ENCODE data around the gene ATAD3A.
"Not testable (repeated sequence)": the region's sequence is repeated elsewhere in the genome, so short reads cannot be mapped to it uniquely, and the experiment has no call there.

ATAD3A gene

DNA sequence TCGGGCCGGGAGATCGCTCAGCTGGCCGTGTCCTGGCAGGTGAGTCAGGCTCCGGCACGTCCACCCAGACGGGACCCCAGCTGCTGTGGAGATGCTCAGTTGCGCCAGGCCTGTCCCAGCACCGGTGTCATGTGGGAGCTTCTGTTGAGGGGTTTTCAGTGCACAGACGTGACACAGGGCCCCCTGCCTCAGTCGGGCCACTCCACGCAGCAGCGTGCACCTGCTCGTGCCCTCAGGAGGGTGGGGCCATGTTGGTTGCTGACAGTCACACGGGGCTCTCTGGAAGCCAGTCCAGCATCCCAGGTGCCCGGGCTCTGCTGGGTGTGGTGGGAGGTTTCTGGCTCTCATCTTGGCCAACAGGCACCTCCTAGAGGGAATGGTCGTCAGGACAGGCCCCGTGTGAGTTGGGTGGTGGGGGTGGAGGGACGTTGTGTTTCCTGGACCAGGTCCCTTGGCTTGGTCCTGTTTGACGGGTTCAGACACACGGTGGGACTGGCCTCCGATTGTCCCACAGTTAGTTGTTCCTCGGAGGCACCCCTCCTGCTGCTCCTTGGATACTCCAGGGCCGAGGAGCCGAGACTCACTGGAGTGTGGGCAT is 21.2 kb upstream of the ATAD3A start:
- Mint-ChIP-seq H3K27ac (no peak overlapping the region), H3K9me3 (peaks cover 13% of the 10 kb centered on the region), H3K27me3 (ENCODE audit: low read depth) (no peaks in the 10 kb centered on the region), H3K36me3 (ENCODE audit: low read depth) (peaks cover 62% of the 10 kb centered on the region), H3K4me3 (no peak overlapping the region), H3K4me1 (no peaks in the 10 kb centered on the region)
- TF ChIP-seq CTCF (IDR thresholded peaks at IDR 0.05; ENCODE audit: unreplicated experiment in 3 of 3) = no peak

DNA sequence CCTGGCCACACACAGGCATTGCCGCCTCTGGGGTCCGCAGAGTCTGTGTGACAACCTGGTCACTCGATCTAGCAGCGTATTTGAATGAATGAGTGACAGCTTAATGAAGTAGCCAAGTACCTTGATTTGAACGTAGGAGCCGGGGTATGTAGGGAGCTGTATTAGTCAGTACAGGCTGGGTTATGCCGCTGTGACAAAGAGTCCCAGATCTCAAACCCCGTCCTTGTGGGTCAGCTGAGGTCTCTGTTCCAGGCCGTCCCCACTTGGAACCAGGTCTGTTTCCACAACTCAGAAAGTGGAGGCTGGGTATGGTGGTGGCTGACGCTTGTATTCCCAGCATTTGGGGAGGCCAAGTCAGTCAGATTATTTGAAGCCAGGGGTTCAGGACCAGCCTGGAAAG is 20.4 kb upstream of the ATAD3A start:
- H3K9me3 Mint-ChIP-seq = peaks cover 13% of the 10 kb centered on the region
- no peaks in the 10 kb centered on the region for H3K27me3 Mint-ChIP-seq (ENCODE audit: low read depth)
- H3K27ac Mint-ChIP-seq = no peak overlapping the region
- no peak overlapping the region for H3K4me3 Mint-ChIP-seq
- H3K4me1 Mint-ChIP-seq = no peaks in the 10 kb centered on the region
- peaks cover 62% of the 10 kb centered on the region for H3K36me3 Mint-ChIP-seq (ENCODE audit: low read depth)
- TF ChIP-seq CTCF (IDR thresholded peaks at IDR 0.05; ENCODE audit: unreplicated experiment in 3 of 3) = no peak

GRCh38 chr1:1494311-1494710 is 17.7 kb upstream of the ATAD3A start:
- H3K4me3 Mint-ChIP-seq; H3K27ac Mint-ChIP-seq; H3K27me3 Mint-ChIP-seq (ENCODE audit: low read depth); H3K4me1 Mint-ChIP-seq: not testable (repeated sequence)
- peaks cover 48% of the 10 kb centered on the region for H3K36me3 Mint-ChIP-seq (ENCODE audit: low read depth)
- peaks cover 13% of the 10 kb centered on the region for H3K9me3 Mint-ChIP-seq

- not testable (repeated sequence) for H3K4me3 Mint-ChIP-seq; H3K27me3 Mint-ChIP-seq (ENCODE audit: low read depth); H3K27ac Mint-ChIP-seq; H3K4me1 Mint-ChIP-seq
- Mint-ChIP-seq H3K9me3 (peaks cover 13% of the 10 kb centered on the region), H3K36me3 (ENCODE audit: low read depth) (peaks cover 37% of the 10 kb centered on the region)
Measured at GRCh38 chr1:1495461-1495975, 16.4 kb upstream of the ATAD3A start.

- TF ChIP-seq CTCF (IDR thresholded peaks at IDR 0.05; ENCODE audit: unreplicated experiment in 3 of 3) = peak; percentile 59 to 73 (median 67)
- H3K27me3 Mint-ChIP-seq (ENCODE audit: low read depth) = not testable (repeated sequence)
Measured at GRCh38 chr1:1504777-1505365, 7.1 kb upstream of the ATAD3A start.

GRCh38 chr1:1505366-1505798 is 6.6 kb upstream of the ATAD3A start:
- peak in 1 of 3 experiments; percentile 49 for TF ChIP-seq CTCF (IDR thresholded peaks at IDR 0.05; ENCODE audit: unreplicated experiment in 3 of 3)
- not testable (repeated sequence) for H3K9me3 Mint-ChIP-seq; H3K36me3 Mint-ChIP-seq (ENCODE audit: low read depth); H3K27me3 Mint-ChIP-seq (ENCODE audit: low read depth)
- peak overlapping the region; percentile 92 to 99 (median 98) for H3K27ac Mint-ChIP-seq
- peak overlapping the region; percentile 77 to 79 (median 78) for H3K4me3 Mint-ChIP-seq
- H3K4me1 Mint-ChIP-seq = peaks cover 13% of the 10 kb centered on the region

More at GRCh38 chr1:1504777-1505365, 7.1 kb upstream of the ATAD3A start:
- peak overlapping the region; percentile 77 to 79 (median 78) for H3K4me3 Mint-ChIP-seq
- peak overlapping the region; percentile 92 to 99 (median 98) for H3K27ac Mint-ChIP-seq
- peaks cover 13% of the 10 kb centered on the region for H3K4me1 Mint-ChIP-seq
- H3K9me3 Mint-ChIP-seq; H3K36me3 Mint-ChIP-seq (ENCODE audit: low read depth): not testable (repeated sequence)

DNA sequence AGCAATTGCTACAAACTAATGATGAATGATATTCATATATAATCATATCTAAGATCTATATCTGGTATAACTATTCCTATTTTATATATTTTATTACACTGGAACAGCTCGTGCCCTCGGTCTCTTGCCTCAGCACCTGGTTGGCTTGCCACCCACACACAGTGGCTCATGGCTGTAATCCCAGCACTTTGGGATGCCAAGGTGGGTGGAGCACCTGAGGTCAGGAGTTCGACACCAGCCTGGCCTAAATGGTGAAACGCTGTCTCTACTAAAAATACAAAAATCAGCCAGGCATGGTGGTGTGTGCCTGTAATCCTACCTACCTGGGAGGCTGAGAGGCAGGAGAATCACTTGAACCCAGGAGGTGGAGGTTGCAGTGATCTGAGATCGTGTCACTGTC is 6.2 kb upstream of the ATAD3A start:
- peak overlapping the region; percentile 92 to 99 (median 98) for H3K27ac Mint-ChIP-seq
- peak overlapping the region; percentile 58 to 75 (median 68) for H3K4me3 Mint-ChIP-seq
- H3K27me3 Mint-ChIP-seq (ENCODE audit: low read depth); H3K9me3 Mint-ChIP-seq; H3K36me3 Mint-ChIP-seq (ENCODE audit: low read depth): not testable (repeated sequence)
- peaks cover 15% of the 10 kb centered on the region for H3K4me1 Mint-ChIP-seq
